ENCODE results near the gene VWA7.
A peak's percentile ranks its signal among the peaks of the same experiment; 100 is the strongest.

The VWA7 gene

GRCh38 chr6:31739639-31740396 lies 37.3 kb downstream of the VWA7 start, which contains the start of gene MSH5 (continued):
- no peak for TF ChIP-seq AEBP2 (tag by site-specific recombination; IDR thresholded peaks at IDR 0.05; ENCODE audit: borderline replicate concordance)
- TF ChIP-seq YY1 (tag by site-specific recombination; IDR thresholded peaks at IDR 0.05), result peak; percentile 78; the same call in 1 of the 2 replicates
- TF ChIP-seq ZNF335 (tag by site-specific recombination; conservative IDR thresholded peaks at IDR 0.05), result peak; percentile 9; the same call in 1 of the 2 replicates
- TF ChIP-seq ZBTB1 (tag by site-specific recombination; IDR thresholded peaks at IDR 0.05), result no peak
- no peak for TF ChIP-seq ZNF549 (tag by site-specific recombination; IDR thresholded peaks at IDR 0.05)
- TF ChIP-seq IKZF3 (tag by site-specific recombination; IDR thresholded peaks at IDR 0.05), result peak; percentile 94
- TF ChIP-seq ZNF426 (tag by site-specific recombination; IDR thresholded peaks at IDR 0.05), result no peak
- TF ChIP-seq ZNF18 (tag by site-specific recombination; IDR thresholded peaks at IDR 0.05), result no peak; the same call in 1 of the 2 replicates

GRCh38 chr6:31737991-31738979 lies 38.8 kb downstream of the VWA7 start:
- CTCF ChIA-PET, result interaction anchor here (0.6 to 4.7 kb wide), 16 partner anchors 8 to 427 kb away, joined by 3 to 39 read pairs (median 4); partner anchors contain the start of genes CSNK2B, GPANK1, LY6G5C and VARS1
- H3K4me1 ChIP-seq (ENCODE audit: control insufficient read depth, insufficient read depth, low read length), result peaks cover 35% of the 10 kb centered on the region
- H3K4me3 ChIP-seq (ENCODE audit: low read depth, low read length), result no peak overlapping the region
- H3K36me3 ChIP-seq (ENCODE audit: control insufficient read depth in 2 of 2, insufficient read depth in 1 of 2, low read length in 2 of 2), result peaks cover 14 to 36% of the 10 kb centered on the region in 2 experiments; a peak in 2 of 3 replicates
- POLR2A ChIA-PET, result interaction anchor here (0.7 to 6.8 kb wide), 15 partner anchors 9 to 124 kb away, joined by 3 to 102 read pairs (median 4); partner anchors contain the start of genes ABHD16A, CSNK2B, DDAH2 and GPANK1
- no peaks in the 10 kb centered on the region for H3K9me3 ChIP-seq (ENCODE audit: control insufficient read depth, insufficient read depth, low read depth, low read length)
- H3K27ac ChIP-seq (ENCODE audit: extremely low read depth, low read depth, low read length), result peak overlapping the region; percentile 63
- peak; percentile 92 for TF ChIP-seq OSR2 (tag by site-specific recombination; IDR thresholded peaks at IDR 0.05)
- TF ChIP-seq ZNF169 (tag by site-specific recombination; IDR thresholded peaks at IDR 0.05), result no peak
- no peak for TF ChIP-seq ZNF791 (tag by site-specific recombination; IDR thresholded peaks at IDR 0.05)
- TF ChIP-seq ZNF837 (tag by site-specific recombination; IDR thresholded peaks at IDR 0.05), result no peak
- peak; percentile 35 for TF ChIP-seq ZNF335 (tag by site-specific recombination; conservative IDR thresholded peaks at IDR 0.05)
- TF ChIP-seq ZSCAN16 (tag by site-specific recombination; IDR thresholded peaks at IDR 0.05), result no peak
- no peak for TF ChIP-seq SALL2 (tag by site-specific recombination; IDR thresholded peaks at IDR 0.05; ENCODE audit: borderline replicate concordance)
- peak; percentile 77 for TF ChIP-seq ZNF600 (tag by site-specific recombination; IDR thresholded peaks at IDR 0.05)
- TF ChIP-seq ZSCAN30 (tag by site-specific recombination; IDR thresholded peaks at IDR 0.05), result no peak
- no peak for TF ChIP-seq ZNF76 (tag by site-specific recombination; IDR thresholded peaks at IDR 0.05; ENCODE audit: borderline replicate concordance, low read depth)
- no peak for TF ChIP-seq ZNF416 (tag by site-specific recombination; IDR thresholded peaks at IDR 0.05)
- no peak for TF ChIP-seq ZNF2 (tag by site-specific recombination; IDR thresholded peaks at IDR 0.05)
- TF ChIP-seq ZNF292 (tag by site-specific recombination; IDR thresholded peaks at IDR 0.05; ENCODE audit: borderline replicate concordance, low read depth), result no peak
- TF ChIP-seq ZNF629 (tag by site-specific recombination; IDR thresholded peaks at IDR 0.05), result peak; percentile 92
- no peak for TF ChIP-seq ZNF544 (tag by site-specific recombination; IDR thresholded peaks at IDR 0.05)
- TF ChIP-seq ZNF548 (tag by site-specific recombination; IDR thresholded peaks at IDR 0.05), result no peak
- no peak for TF ChIP-seq ZNF18 (tag by site-specific recombination; IDR thresholded peaks at IDR 0.05)
- no peak for TF ChIP-seq ZNF561 (tag by site-specific recombination; IDR thresholded peaks at IDR 0.05; ENCODE audit: borderline replicate concordance)
- peak; percentile 68 for TF ChIP-seq PATZ1 (tag by site-specific recombination; IDR thresholded peaks at IDR 0.05)
- 0 out of 2 replicates have a peak, but pooled peaks have one; percentile 31 for TF ChIP-seq ZBTB17 (tag by site-specific recombination; IDR thresholded peaks at IDR 0.05)
- TF ChIP-seq ZNF221 (tag by site-specific recombination; IDR thresholded peaks at IDR 0.05; ENCODE audit: borderline replicate concordance), result no peak
